Measurements from ENCODE around the gene ARHGEF37. TPM values are rescaled to one million over a fixed set of nuclear protein-coding genes. Genes with fewer than 3 reads are reported as not detected.
"Not testable (repeated sequence)": the region's sequence is repeated elsewhere in the genome, so short reads cannot be mapped to it uniquely, and the experiment has no call there.

ARHGEF37 gene
- total RNA-seq, 1 donor from 2014 or later = 0.70 TPM

DNA sequence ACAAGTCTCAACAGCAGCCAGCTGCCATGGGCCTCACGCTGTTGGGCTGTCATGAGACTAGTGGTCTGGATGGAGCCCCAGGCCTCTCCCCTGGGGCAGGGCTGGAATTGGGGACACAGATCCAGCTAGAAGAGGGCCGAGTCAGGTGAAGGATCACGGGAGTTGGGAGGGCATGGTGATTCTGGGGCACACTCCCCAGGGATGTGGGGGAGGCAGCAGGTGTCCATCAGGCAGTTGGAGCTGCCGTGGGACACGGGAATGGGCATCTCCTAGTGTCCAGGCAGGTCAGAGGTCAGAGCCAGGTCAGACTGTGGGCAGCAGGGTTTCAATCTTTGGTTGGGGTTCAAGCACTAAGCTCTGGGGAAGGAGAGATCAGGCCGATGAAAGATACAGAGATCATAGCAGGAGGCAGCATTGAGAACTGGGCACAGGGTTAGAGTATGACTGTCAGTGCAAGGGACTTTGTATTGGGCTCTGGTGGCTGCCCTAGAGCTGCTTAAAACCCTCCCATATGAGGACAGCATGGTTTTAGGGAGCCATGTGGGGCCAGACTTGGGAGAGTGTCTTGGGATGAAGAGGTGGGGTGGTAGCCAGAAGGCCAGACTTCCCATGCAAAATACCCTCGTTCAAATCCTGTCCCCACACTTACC lies 59.2 kb downstream of the ARHGEF37 start:
- no peaks in the 10 kb centered on the region for H3K36me3 Mint-ChIP-seq (ENCODE audit: low read depth)
- H3K4me1 Mint-ChIP-seq (ENCODE audit: low read depth) = peaks cover 5% of the 10 kb centered on the region
- H3K27me3 Mint-ChIP-seq (ENCODE audit: insufficient read depth) = peaks cover 2% of the 10 kb centered on the region
- no peaks in the 10 kb centered on the region for H3K9me3 Mint-ChIP-seq
- H3K4me3 Mint-ChIP-seq = no peak overlapping the region
- H3K27ac Mint-ChIP-seq = no peak overlapping the region
- DNase-seq (ENCODE audit: low spot score) = no peak
- intact Hi-C loops (cut with micrococcal nuclease) = no loop called here

DNA sequence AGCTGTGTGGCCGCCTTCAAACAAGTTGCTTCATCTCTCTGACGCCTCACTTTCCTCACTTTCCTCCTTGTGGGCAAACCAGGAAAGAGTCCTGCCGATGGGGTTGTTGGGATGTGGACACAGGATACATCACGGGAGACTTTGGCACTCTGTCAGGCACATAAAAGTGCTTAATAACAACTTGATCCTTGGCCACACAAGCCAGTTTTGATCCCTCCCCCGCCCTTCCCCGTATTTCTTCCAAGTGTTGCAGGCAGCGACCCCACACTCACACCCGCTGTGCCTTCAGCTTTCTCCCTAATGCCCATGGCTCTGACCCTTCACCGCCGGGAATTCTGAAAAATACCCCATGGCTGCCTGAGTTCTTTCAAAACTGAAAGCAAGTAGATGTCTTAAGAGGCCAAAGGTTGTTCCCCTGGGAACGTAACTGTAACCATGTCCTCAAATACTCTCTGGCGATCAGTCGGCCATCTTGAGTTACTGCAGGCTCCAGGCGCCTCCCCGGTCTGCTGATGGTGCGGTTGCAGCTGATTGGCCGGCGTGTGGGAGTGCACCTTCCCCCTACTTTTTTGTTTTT lies 59.8 kb downstream of the ARHGEF37 start:
- intact Hi-C loops (cut with micrococcal nuclease) = no loop called here
- Mint-ChIP-seq H3K9me3 (no peaks in the 10 kb centered on the region), H3K4me3 (no peak overlapping the region), H3K36me3 (ENCODE audit: low read depth) (no peaks in the 10 kb centered on the region), H3K4me1 (ENCODE audit: low read depth) (peaks cover 5% of the 10 kb centered on the region), H3K27me3 (ENCODE audit: insufficient read depth) (peaks cover 2% of the 10 kb centered on the region), H3K27ac (no peak overlapping the region)
- no peak for DNase-seq (ENCODE audit: low spot score)

DNA sequence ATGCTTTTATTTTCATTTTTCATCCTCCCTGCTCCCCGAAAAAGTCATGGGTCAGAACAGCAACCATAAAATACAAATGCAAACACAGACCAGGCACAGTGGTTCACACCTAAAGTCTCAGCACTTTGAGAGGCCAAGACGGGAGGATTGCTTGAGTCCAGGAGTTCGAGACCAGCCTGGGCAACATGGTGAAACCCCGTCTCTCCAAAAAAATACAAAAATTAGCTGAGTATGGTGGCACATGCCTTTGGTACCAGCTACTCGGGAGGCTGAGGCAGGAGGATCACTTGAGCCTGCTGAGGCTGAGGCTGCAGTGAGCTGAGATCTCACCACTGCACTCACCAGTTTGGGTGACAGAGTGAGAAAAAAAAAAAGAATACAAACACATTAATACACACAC lies 60.3 kb downstream of the ARHGEF37 start:
- peaks cover 2% of the 10 kb centered on the region for H3K27me3 Mint-ChIP-seq (ENCODE audit: insufficient read depth)
- intact Hi-C loops (cut with micrococcal nuclease) = no loop called here
- no peak for DNase-seq (ENCODE audit: low spot score)
- H3K4me1 Mint-ChIP-seq (ENCODE audit: low read depth) = peaks cover 4% of the 10 kb centered on the region
- H3K4me3 Mint-ChIP-seq = no peak overlapping the region
- H3K9me3 Mint-ChIP-seq = no peaks in the 10 kb centered on the region
- no peaks in the 10 kb centered on the region for H3K36me3 Mint-ChIP-seq (ENCODE audit: low read depth)
- no peak overlapping the region for H3K27ac Mint-ChIP-seq

DNA sequence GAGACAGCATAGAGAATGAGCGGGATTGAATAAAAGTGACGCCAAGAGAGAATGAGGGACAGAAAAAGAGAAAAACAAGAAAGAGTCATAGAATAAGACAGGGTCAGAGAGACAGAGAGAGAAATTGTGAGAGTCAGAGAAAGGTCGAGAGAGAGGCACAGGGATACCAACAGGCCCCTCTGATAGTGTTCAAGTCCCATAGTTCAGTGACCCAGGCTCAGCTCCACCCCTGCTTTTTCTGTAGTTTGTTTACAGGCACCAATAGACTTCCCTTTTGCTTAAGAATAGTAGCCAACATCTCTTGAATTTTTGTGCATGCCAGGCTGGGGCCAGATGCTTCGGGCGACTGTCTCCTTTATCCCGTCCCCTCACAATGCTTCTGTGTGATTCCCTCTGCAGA lies 62.5 kb downstream of the ARHGEF37 start:
- no peak overlapping the region for H3K4me3 Mint-ChIP-seq
- no peaks in the 10 kb centered on the region for H3K36me3 Mint-ChIP-seq (ENCODE audit: low read depth)
- H3K9me3 Mint-ChIP-seq = no peaks in the 10 kb centered on the region
- no peak overlapping the region for H3K27ac Mint-ChIP-seq
- H3K27me3 Mint-ChIP-seq (ENCODE audit: insufficient read depth) = peaks cover 1% of the 10 kb centered on the region
- no peak for DNase-seq (ENCODE audit: low spot score)
- no peaks in the 10 kb centered on the region for H3K4me1 Mint-ChIP-seq (ENCODE audit: low read depth)
- intact Hi-C loops (cut with micrococcal nuclease) = no loop called here

DNA sequence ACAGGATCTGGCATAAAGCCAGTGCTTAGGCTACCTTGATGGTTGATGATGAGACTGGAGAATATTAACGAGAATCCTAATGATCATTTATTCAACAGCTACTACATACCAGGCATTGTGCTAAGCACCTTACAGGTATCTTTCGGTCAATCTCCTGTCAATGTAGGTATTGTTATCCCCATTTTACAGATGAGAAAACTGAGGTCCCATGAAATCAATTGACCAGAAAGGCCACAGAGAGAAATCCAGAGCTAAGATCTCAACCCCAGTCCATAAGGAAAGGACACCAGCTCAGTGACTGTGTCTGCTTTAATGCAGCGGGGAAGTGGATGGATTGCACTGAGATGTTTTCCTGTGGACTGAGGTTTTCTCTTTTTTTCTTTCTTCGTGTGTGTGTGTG lies 63.3 kb downstream of the ARHGEF37 start:
- intact Hi-C loops (cut with micrococcal nuclease) = no loop called here
- Mint-ChIP-seq H3K4me3 (no peak overlapping the region), H3K27me3 (ENCODE audit: insufficient read depth) (no peaks in the 10 kb centered on the region), H3K36me3 (ENCODE audit: low read depth) (no peaks in the 10 kb centered on the region), H3K4me1 (ENCODE audit: low read depth) (no peaks in the 10 kb centered on the region), H3K27ac (no peak overlapping the region), H3K9me3 (no peaks in the 10 kb centered on the region)
- no peak for DNase-seq (ENCODE audit: low spot score)

DNA sequence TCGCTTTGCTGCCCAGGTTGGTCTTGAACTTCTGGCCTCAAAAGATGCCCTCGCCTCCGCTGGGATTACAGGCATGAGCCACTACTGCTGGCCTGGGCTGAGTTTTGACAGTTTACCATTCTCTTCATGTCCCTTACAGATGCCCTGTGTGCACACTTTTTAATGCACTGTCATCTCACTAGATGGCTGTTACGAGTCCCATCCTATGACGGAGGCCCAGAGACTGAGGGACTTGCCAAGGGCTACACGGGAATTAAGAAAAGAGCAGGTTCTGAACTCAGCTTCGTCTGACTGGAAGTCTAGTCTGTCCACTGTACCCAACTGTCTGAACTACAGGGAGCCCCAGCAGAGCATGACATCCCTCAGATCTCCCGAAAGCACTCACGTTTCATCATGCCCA lies 63.9 kb downstream of the ARHGEF37 start:
- no peaks in the 10 kb centered on the region for H3K4me1 Mint-ChIP-seq (ENCODE audit: low read depth)

DNA sequence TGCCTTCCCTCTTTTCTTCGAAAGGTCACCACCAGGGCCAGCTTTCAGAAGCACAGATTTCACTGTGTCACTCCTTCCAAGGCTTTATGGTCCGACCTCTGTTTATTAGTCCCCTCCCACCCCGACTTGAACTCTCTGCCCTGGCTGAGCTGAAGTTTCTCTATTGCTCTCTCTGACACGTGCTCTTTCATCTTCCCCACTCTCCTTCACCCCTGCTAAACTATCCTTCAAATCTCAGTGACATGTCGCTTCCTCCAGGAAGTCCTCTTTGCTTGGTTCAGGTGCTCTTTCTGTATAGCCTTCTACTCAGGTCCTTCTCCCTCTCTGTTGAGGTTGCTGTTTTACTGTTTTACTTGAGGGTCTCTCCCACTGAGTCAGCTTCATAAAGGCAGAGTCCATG lies 64.4 kb downstream of the ARHGEF37 start:
- DNase-seq (ENCODE audit: low spot score) = no peak
- H3K4me1 Mint-ChIP-seq (ENCODE audit: low read depth) = no peaks in the 10 kb centered on the region
- H3K4me3 Mint-ChIP-seq = no peak overlapping the region
- H3K36me3 Mint-ChIP-seq (ENCODE audit: low read depth) = no peaks in the 10 kb centered on the region
- no peak overlapping the region for H3K27ac Mint-ChIP-seq
- H3K9me3 Mint-ChIP-seq = no peaks in the 10 kb centered on the region
- intact Hi-C loops (cut with micrococcal nuclease) = no loop called here
- H3K27me3 Mint-ChIP-seq (ENCODE audit: insufficient read depth) = no peaks in the 10 kb centered on the region

More for the DNA sequence above, 63.9 kb downstream of the ARHGEF37 start:
- Mint-ChIP-seq H3K27me3 (ENCODE audit: insufficient read depth) (no peaks in the 10 kb centered on the region), H3K4me3 (no peak overlapping the region), H3K27ac (no peak overlapping the region), H3K9me3 (no peaks in the 10 kb centered on the region), H3K36me3 (ENCODE audit: low read depth) (no peaks in the 10 kb centered on the region)
- intact Hi-C loops (cut with micrococcal nuclease) = no loop called here
- no peak for DNase-seq (ENCODE audit: low spot score)

DNA sequence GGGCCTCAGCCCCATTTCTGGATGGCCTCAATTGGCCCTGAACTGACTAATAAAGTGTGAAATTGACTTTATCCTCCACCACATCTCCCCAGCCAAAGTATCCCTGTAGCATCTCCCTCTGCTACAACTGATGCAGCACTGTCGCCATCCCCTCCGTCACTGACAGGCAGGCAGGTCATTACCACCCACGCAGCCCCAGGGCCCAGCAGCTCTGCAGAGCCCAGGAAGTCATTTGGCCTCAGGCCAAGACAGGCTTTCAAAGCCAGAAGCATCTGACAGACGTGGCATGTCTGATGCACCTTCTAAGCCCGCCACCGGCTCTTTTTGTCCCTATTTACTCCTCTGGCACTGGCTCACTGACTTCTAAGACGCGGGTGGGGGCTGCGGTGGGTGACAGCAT lies 65.3 kb downstream of the ARHGEF37 start:
- Mint-ChIP-seq H3K27ac (no peak overlapping the region), H3K4me3 (no peak overlapping the region), H3K4me1 (ENCODE audit: low read depth) (no peaks in the 10 kb centered on the region), H3K36me3 (ENCODE audit: low read depth) (no peaks in the 10 kb centered on the region), H3K27me3 (ENCODE audit: insufficient read depth) (no peaks in the 10 kb centered on the region), H3K9me3 (no peaks in the 10 kb centered on the region)
- intact Hi-C loops (cut with micrococcal nuclease) = no loop called here
- DNase-seq (ENCODE audit: low spot score) = no peak

DNA sequence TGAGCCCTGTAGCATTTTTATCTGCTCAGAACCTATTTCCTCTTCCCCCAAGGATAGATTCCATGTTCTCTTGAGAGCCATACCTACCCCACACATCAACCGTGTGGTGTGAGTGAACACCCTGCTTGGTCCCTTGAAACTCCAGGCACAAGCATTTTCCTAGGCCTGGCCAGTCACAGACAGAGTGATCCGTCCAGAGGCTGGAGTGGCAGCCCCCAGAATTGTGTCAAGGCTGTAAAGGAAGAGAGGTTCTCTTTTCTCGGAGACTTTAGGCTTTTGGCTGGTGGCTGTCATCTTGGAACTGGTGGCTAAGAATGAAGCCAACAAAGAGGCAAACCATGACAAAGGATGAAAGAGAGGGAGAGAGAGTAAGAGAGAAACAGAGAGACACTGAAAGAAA lies 66.0 kb downstream of the ARHGEF37 start:
- intact Hi-C loops (cut with micrococcal nuclease) = no loop called here
- H3K4me1 Mint-ChIP-seq (ENCODE audit: low read depth) = no peaks in the 10 kb centered on the region
- H3K27me3 Mint-ChIP-seq (ENCODE audit: insufficient read depth) = no peaks in the 10 kb centered on the region

DNA sequence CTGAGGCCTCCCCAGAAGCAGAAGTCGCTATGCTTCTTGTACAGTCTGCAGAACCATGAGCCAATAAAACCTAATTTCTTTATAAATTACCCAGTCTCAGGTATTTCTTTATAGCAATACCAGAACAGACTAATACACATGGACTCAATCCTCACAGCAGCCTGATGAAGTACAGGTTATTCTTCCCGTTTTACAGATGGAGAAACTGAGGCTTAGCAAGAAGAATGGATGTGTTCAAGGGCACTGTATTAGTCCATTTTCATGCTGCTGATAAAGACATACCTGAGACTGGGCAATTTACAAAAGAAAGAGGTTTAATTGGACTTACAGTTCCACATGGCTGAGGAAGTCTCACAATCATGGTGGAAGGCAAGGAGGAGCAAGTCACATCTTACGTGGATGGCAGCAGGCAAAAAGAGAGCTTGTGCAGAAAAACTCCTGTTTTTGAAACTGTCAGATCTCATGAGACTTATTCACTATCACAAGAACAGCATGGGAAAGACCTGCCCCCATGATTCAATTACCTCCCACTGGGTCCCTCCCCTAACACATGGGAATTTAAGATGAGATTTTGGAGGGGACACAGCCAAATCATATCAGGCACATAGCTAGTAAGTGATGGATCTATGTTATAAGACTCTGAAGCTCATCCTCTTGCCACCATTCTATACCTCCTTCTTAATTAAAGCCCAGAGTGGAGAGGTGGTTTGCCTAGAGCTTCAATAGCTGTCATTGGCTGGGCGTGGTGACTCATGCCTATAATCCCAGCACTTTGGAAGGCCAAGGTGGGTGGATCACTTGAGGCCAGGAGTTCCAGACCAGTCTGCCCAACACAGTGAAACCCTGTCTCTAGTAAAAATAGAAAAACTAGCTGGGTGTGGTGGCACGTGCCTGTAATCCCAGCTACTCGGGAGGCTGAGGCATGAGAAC lies 67.4 kb downstream of the ARHGEF37 start:
- H3K27ac Mint-ChIP-seq; H3K36me3 Mint-ChIP-seq (ENCODE audit: low read depth); H3K4me3 Mint-ChIP-seq; H3K27me3 Mint-ChIP-seq (ENCODE audit: insufficient read depth); H3K9me3 Mint-ChIP-seq; H3K4me1 Mint-ChIP-seq (ENCODE audit: low read depth); DNase-seq (ENCODE audit: low spot score); intact Hi-C loops (cut with micrococcal nuclease): not testable (repeated sequence)

More for the DNA sequence above, 66.0 kb downstream of the ARHGEF37 start:
- Mint-ChIP-seq H3K36me3 (ENCODE audit: low read depth) (no peaks in the 10 kb centered on the region), H3K4me3 (no peak overlapping the region), H3K27ac (no peak overlapping the region), H3K9me3 (no peaks in the 10 kb centered on the region)
- no peak for DNase-seq (ENCODE audit: low spot score)

DNA sequence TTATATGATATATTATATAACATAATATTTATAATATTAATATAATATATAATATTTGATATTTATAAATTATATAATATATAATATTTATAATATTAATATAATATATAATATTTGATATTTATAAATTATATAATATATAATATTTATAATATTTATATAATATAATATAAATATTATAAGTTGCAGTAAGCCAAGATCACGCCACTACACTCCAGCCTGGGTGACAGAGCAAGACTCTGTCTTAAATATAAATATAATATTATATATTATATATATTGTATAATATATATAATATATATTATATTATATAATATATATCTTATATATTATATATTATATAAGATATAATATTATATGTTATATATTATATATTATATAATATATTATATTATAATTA lies 68.4 kb downstream of the ARHGEF37 start:
- H3K4me1 Mint-ChIP-seq (ENCODE audit: low read depth); H3K27me3 Mint-ChIP-seq (ENCODE audit: insufficient read depth); DNase-seq (ENCODE audit: low spot score); H3K36me3 Mint-ChIP-seq (ENCODE audit: low read depth); H3K27ac Mint-ChIP-seq; H3K4me3 Mint-ChIP-seq; intact Hi-C loops (cut with micrococcal nuclease); H3K9me3 Mint-ChIP-seq: not testable (repeated sequence)

DNA sequence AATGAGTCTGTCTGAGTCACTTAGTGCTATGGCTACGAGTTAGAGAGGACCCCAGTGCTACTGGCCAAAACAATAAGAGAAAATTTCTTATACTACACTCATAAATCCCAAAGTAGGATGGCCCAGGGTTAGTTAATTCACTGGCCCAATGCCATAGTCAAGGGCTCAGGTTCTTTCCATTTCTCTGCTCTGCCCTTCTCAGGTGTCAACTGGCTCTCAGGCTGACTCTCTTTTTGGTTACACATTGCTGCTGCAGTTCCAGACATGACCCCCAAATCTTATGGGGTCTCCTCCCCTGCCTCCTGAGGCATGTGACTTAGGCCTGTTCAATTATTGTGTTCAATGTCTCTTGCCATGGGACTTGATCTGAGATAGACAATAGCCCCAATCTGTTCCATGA lies 70.4 kb downstream of the ARHGEF37 start:
- DNase-seq (ENCODE audit: low spot score) = no peak
- Mint-ChIP-seq H3K27me3 (ENCODE audit: insufficient read depth) (no peaks in the 10 kb centered on the region), H3K27ac (no peak overlapping the region), H3K36me3 (ENCODE audit: low read depth) (no peaks in the 10 kb centered on the region), H3K4me1 (ENCODE audit: low read depth) (no peaks in the 10 kb centered on the region), H3K4me3 (no peak overlapping the region), H3K9me3 (peaks cover 3% of the 10 kb centered on the region)
- intact Hi-C loops (cut with micrococcal nuclease) = no loop called here

DNA sequence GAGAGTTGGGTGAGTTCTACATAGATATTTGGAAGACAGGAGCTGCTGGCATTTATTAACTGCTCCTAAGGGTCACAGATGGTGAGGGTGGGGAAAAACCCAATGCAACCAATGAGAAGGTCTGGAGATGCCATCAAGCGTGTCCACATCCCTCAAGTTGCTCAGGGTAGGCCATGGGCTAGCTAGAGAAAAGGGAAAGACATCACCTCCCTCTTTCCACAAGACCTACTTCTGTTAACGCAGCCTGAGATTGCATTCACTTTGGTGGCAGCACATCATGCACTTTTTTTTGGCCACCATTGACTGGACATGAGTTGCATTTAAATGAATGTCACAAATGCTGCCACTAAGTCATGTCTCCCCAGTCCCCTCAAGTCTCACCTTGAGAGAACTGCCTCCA lies 71.4 kb downstream of the ARHGEF37 start:
- H3K4me3 Mint-ChIP-seq = no peak overlapping the region
- no peaks in the 10 kb centered on the region for H3K4me1 Mint-ChIP-seq (ENCODE audit: low read depth)
- intact Hi-C loops (cut with micrococcal nuclease) = no loop called here
- no peak for DNase-seq (ENCODE audit: low spot score)
- no peaks in the 10 kb centered on the region for H3K36me3 Mint-ChIP-seq (ENCODE audit: low read depth)
- H3K9me3 Mint-ChIP-seq = peaks cover 10% of the 10 kb centered on the region
- no peak overlapping the region for H3K27ac Mint-ChIP-seq
- no peaks in the 10 kb centered on the region for H3K27me3 Mint-ChIP-seq (ENCODE audit: insufficient read depth)

All from activated T-helper 1 cell treated with anti-CD3 and anti-CD28 coated beads, Interleukin-12 subunit alpha, Interleukin-12 subunit beta, Interleukin-2, Interleukin-4 antibody, amounts not matched to agents 30 ng/mL and 10 ng/mL and 1 ng/mL, durations not matched to agents 14 hours and 24 hours and 36 hours (primary cell).